ENCODE data around the gene PARN.
"Not testable (repeated sequence)": the region's sequence is repeated elsewhere in the genome, so short reads cannot be mapped to it uniquely, and the experiment has no call there.

The PARN gene

GRCh38 chr16:14437426-14437825 lies 192.6 kb downstream of the PARN start:
- no peak for DNase-seq (ENCODE audit: low spot score)

- DNase-seq (ENCODE audit: low spot score), result no peak
Measured at GRCh38 chr16:14436401-14436955, 193.6 kb downstream of the PARN start.

DNA sequence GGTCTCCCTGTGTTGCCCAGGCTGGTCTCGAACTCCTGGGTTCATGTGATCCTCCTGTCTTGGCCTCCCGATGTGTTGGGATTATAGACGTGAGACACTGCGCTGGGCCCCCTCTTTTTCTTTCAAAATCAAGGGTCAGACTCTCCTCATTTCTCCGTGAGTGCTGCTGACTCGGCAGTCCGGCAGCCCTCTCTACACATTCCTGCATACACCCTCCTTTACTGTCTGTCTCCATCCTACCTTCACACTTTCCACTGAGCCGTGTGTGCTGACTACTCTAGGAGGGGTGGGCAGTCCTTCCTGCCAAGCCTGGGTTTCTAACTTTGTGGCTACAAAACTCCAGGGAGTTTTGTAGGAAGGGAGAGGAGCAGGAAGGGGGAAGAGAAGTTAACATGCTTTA lies 195.2 kb downstream of the PARN start:
- DNase-seq (ENCODE audit: low spot score), result no peak

DNA sequence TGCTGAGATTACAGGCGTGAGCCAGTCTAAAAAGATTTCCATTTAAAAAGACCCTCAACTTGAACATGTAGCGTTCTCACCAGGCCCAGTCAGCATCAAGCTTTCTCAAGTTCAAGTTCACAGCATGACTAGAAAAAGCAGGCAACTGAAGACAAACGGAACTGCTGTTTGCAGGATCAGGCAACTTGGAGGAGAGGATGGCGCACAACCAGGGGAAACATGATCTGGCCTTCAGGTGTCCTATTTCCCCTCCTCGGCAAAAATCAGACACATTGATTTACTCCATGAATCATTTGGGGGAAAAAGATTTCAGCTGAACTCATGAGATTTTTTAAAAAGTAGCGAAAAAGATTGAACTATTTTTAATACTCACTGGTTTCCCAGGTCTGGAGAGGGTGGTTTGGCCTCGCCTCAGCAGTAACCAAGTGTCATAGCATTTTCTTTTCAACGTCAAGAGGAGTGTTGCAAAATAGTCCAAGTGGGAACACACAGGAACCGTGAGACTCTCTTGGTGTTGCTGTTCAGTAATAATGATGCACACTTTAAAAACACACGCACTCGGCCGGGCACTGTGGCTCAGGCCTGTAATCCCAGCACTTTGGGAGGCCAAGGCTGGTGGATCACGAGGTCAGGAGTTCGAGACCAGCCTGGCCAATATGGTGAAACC lies 201.0 kb downstream of the PARN start:
- DNase-seq (ENCODE audit: low spot score), result not testable (repeated sequence)

- no peak for DNase-seq (ENCODE audit: low spot score)
Measured at GRCh38 chr16:14428043-14428442, 202.0 kb downstream of the PARN start.

GRCh38 chr16:14427371-14427948 lies 202.6 kb downstream of the PARN start:
- no peak for DNase-seq (ENCODE audit: low spot score)

- no peak for DNase-seq (ENCODE audit: low spot score)
Measured at GRCh38 chr16:14424595-14424994, 205.5 kb downstream of the PARN start.

GRCh38 chr16:14423344-14423743 lies 206.7 kb downstream of the PARN start:
- DNase-seq (ENCODE audit: low spot score), result no peak

GRCh38 chr16:14420721-14421488 lies 209.2 kb downstream of the PARN start:
- no peak for DNase-seq (ENCODE audit: low spot score)

DNA sequence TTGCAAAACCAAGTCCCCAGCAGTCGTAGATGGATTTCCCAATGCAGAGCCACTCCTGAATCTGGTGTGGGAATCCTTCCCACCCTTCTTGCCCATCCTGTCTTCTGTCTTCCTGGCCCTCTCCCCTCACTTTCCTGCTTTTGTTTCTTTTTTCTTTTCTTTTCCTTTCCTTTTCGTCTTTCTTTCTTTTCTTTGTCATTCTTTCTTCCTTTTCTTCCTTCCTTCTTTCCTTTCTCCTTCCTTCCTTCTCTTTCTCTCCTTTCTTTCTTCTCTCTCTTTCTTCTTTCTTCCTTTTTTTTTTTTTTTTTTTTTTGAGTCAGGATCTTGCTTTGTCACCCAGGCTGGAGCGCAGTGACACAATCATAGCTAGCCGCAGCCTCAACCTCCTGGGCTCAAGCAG lies 209.8 kb downstream of the PARN start:
- not testable (repeated sequence) for DNase-seq (ENCODE audit: low spot score)

DNA sequence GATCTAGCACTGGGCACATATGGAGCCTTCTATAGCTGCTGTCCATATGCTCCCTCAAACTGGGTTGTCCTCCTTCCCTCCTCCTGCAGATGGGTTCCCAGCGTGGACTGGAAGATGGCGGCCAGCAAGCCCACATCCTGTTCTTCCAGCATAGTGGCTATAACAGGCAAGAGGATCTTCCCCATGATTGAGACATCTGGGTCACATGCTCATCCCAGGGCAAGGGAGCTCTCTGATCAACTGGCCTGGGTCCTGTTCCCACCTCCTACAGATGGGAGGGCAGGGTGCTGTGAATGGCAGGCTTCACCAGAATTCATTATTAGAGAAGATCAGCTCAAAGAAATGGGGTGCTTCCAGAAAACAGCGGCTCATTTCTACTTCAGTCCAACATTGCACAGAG lies 210.2 kb downstream of the PARN start:
- DNase-seq (ENCODE audit: low spot score), result no peak

- DNase-seq (ENCODE audit: low spot score), result no peak
Measured at GRCh38 chr16:14418795-14419225, 211.2 kb downstream of the PARN start.

DNA sequence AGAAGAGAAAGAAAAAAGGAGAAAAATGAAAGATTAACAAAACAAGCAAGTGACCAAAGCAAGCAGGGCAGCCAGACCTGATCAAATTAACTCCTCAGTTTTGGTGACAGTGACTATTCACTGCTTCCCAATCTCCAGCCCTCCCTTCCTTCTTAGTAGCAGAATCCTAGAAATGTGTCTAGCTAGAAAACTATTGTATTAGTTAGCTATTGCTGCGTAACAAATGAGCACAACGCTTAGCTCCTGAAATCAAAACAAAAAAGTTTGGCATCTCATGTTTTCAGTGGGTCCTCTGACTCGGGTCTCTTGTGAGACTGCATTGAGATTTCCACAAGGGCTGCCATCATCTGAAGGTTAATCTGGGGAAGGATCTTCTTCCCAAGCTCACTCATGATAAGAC lies 213.9 kb downstream of the PARN start:
- no peak for DNase-seq (ENCODE audit: low spot score)

- no peak for DNase-seq (ENCODE audit: low spot score)
Measured at GRCh38 chr16:14415291-14415690, 214.8 kb downstream of the PARN start.

DNA sequence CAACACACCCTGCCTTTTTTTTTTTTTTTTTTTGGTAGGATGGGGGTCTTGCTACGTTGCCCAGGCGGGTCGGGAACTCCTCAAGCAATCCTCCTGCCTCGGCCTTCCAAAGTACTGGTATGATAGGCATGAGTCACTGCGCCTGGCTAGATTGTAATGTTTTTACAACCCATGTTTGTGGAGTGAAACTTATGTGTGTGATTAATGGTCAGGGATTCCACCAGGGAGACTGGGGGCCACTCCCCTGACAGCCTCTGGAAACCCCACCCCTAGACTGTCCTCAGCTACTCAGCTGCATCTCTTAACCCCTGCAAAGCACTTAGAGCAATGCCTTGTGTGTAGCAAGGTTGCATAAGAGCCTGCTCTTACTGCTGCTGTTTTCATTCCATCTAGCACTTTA lies 220.5 kb downstream of the PARN start:
- DNase-seq (ENCODE audit: low spot score), result no peak

- DNase-seq (ENCODE audit: low spot score), result no peak
Measured at GRCh38 chr16:14407786-14408399, 222.2 kb downstream of the PARN start.

- DNase-seq (ENCODE audit: low spot score), result peak; percentile 76
Measured at GRCh38 chr16:14405611-14406537, 224.2 kb downstream of the PARN start.

DNA sequence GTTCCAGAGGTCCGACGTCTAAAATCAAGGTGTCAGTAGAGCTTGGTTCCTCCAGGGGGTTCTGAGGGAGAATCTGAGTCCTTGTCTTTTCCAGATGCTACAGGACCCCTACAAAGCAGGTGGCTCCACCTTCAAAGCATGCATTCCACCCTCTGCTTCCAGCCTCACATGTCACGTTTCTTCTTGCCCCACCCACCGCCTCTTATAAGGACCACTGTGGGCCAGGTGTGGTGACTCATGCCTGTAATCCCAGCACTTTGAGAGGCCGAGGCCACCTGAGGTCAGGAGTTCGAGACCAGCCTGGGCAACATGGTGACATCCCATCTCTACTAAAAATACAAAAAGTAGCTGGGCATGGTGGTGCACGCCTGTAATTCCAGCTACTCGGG lies 227.1 kb downstream of the PARN start:
- not testable (repeated sequence) for DNase-seq (ENCODE audit: low spot score)

GRCh38 chr16:14402114-14403000 lies 227.7 kb downstream of the PARN start:
- peak; percentile 14 for DNase-seq (ENCODE audit: low spot score)

GRCh38 chr16:14401711-14402061 lies 228.4 kb downstream of the PARN start:
- not testable (repeated sequence) for DNase-seq (ENCODE audit: low spot score)
